GM21723 (cell line): Measurements from ENCODE around the gene EBF4.

Experiments
- ATAC-seq: cut with Tn5 transposase; IDR thresholded peaks from one replicate; pipeline ENCODE4 v1.9.1; 2021; ENCODE audit warnings: mild to moderate bottlenecking, moderate library complexity; ENCODE audit not compliant: unreplicated experiment

Gene EBF4, protein sequence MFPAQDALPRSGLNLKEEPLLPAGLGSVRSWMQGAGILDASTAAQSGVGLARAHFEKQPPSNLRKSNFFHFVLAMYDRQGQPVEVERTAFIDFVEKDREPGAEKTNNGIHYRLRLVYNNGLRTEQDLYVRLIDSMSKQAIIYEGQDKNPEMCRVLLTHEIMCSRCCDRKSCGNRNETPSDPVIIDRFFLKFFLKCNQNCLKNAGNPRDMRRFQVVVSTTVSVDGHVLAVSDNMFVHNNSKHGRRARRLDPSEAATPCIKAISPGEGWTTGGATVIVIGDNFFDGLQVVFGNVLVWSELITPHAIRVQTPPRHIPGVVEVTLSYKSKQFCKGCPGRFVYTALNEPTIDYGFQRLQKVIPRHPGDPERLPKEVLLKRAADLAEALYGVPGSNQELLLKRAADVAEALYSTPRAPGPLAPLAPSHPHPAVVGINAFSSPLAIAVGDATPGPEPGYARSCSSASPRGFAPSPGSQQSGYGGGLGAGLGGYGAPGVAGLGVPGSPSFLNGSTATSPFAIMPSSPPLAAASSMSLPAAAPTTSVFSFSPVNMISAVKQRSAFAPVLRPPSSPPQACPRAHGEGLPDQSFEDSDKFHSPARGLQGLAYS

DNA sequence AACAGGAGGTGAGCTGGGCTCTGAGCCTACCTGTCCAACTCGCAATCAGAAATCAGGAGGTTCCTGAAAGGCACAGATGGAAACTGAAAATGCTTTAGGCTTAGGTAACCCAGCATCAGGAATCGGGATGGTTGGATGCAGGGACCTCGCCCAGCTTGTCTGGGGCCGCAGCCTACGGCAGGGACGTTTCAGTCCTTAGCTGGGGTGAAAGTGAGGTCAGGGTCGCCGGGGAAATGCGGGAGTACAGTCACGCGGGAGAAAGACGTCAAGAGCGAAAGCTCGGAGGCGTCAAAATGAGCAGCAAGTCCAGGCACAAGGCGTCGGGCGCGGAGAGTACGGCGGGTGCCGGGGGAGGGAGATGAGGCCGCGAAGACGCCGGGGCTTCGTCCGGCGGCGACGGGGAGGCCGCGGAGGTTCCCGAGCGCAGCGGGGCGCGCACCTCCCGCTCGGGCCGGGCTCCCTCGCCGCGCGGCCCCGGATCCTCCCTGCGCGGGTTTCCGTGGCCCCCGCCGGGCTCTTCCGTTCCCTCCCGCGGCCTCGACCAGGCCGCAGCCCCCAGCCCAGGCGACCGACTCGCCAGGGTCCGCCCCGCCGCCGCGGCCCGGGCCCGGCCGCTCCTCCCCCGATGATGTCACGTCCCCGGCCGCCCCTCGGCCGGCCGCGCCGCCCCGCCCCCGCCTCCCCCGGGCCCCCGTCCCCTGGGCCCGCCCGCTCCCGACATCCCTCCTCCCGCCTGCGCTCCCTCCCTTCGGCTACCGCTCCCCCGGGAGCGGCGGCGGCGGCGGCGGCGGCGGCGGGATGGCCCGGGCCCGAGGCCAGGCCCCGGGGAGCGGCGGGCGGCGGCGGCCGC, at the start of gene EBF4:
TSS of gene EBF4 (plus strand) at position 745 of the 850 bp plus-strand sequence. CDS start 866 bp downstream, outside the sequence.
- no peak for ATAC-seq

DNA sequence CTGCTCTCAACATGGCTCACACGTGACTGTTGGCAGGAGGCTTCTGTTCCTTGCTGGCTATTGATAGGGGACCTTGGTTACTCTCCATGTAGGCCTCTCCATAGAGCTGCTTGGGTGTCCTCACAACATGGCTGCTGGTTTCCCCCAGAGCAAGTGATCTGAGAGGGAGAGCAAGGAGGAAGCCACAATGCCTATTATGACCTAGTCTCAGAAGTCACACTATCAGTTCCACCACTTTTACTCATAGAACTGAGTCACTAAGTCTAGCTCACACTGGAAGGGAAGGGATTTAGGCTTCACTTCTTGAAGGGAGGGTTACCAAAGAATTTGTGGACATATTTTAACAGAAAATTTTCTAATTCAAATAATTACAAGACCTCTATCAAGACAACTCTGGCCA, 48.9 kb upstream of the EBF4 start:
- ATAC-seq: no peak

DNA sequence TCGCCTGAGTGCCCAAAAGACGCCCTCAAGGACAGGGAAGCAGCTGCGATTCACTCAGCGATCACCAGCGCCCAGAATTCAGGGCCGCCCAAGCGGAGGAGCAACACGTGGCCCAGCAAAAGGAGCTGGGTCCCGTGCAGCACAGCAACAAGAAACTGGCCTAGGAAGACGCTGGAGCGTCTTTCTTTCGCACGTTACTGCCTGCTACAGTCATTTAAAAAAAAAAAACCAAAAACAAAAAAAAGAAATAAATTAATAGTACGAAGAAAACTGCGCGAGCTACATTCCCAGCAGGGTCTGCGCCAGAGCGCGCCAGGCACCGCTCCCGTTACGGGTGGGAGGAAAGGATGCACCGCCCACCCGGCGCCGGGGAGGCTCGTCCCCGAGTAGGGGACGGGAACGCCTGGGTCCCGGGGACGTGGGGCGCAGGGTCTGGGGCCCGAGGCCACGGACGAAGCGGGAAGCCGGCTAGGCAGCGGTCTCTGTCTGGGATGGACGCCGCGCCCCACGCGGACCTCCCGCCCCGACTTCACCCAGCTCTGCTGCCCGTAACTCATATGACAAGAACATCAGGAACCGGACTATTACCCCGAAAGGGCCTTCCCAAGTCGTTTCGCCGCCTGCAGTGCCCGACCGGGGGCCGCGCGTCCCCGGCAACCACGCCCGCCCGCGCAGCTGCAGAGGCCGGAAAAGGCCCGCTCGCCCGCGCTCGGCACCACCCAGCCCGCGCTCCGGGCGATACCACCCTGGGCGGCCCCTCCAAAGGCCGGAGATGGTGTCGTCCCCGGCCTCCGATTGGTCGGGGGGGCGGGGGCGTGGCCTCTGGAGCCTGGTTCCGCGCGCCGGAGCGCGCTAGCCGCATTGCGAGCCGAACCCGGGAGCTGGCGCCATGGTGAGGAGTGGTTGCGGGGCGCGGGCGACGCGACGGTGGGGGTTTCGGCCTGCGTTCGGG, 40.5 kb upstream of the EBF4 start, which contains the start of gene NOP56:
TSS of gene NOP56 (plus strand) at position 861 of the 952 bp plus-strand sequence. CDS start at position 890, 29 bp downstream.
- ATAC-seq: peak; percentile 88

DNA sequence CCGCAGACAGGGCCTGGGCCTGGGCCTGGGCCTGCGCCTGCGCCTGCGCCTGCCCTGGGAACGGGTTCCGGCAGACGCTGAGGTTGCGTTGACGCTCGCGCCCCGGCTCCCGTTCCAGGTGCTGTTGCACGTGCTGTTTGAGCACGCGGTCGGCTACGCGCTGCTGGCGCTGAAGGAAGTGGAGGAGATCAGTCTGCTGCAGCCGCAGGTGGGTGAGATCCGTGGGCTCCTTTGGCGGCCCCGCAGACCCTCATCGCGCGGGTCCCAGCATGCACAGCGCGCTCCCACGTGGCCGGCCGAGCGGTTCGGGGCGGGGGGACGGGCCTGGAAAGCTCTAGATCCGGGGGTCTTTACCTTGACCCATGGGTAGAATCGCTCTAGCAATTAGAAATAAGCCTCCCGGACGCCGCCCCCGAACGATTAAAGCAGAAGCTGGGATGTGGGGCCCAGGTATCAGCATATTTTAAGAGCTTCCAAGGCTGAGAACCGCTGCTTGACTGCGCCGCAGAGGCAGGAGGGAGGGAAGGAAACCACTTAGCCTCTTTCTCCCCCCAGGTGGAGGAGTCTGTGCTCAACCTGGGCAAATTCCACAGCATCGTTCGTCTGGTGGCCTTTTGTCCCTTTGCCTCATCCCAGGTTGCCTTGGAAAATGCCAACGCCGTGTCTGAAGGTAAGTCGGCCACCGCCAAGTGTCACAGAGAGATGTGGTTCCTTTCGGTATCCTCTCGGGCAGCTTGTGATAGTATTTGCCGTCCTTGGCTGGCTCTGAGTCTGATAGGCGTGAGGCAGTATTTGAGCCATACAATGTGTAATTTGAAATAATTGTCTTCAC, 39.6 kb upstream of the EBF4 start:
- peak; percentile 53 for ATAC-seq

DNA sequence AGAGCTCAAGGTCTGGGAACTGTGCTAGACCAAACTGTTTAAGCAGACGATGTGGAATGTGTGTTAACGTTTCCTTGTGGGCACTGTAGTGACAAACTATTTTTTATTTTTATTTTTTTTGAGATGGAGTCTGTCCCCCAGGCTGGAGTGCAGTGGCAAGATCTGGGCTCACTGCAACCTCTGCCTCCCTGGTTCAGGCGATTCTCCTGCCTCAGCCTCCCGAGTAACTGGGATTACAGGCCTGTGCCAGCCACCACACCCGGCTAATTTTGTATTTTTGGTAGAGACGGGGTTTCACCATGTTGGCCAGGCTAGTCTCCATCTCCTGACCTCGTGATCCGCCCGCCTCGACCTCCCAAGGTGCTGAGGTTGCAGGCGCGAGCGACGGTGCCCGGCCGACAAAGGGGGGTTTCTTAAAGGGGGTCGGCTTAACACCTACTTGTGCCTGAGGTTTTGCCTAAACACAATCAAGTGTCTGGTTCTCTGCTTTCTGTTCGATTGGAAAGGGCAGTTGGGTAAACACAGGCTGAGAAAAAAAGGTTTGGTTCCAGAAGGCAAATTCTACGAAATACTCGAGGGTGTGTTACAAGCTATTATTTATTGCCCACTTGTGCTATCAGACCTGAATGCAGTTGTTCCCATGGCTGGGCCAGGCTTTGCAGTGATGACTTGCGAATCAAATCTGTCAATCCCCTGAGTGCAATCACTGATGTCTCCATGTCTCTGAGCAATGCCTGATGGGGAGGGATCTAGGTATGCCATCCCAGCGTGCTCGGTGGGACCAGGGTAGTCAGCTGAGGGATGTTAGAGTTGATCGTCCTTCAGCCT, 38.8 kb upstream of the EBF4 start:
- ATAC-seq: no peak

DNA sequence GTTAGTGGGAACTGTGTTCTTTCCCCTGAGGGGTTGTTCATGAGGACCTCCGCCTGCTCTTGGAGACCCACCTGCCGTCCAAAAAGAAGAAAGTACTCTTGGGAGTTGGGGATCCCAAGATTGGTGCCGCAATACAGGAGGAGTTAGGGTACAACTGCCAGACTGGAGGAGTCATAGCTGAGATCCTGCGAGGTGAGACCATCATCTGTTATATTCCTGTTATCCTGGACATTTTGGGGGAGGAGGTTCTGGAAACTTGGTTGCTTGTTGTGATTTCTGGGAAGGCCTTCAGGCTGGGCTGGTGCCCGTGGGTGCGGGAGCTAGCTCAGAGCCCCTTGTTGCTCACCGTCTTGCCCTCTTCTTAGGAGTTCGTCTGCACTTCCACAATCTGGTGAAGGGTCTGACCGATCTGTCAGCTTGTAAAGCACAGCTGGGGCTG, 38.2 kb upstream of the EBF4 start:
- ATAC-seq: no peak

DNA sequence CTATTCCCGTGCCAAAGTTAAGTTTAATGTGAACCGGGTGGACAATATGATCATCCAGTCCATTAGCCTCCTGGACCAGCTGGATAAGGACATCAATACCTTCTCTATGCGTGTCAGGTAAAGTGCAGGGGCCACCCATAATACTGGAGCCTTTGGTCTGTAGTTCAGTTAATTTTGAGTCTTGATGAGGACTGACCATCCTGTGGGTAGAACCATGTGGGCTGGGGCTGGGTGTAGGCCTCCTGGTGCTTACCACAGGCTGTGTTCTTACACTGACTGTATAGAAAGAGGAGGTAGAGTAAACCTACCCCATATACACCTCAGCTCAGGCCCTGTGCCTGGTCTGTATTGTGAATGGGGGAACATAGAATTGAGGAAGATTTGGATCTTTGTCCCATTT, 37.7 kb upstream of the EBF4 start:
- ATAC-seq: no peak

DNA sequence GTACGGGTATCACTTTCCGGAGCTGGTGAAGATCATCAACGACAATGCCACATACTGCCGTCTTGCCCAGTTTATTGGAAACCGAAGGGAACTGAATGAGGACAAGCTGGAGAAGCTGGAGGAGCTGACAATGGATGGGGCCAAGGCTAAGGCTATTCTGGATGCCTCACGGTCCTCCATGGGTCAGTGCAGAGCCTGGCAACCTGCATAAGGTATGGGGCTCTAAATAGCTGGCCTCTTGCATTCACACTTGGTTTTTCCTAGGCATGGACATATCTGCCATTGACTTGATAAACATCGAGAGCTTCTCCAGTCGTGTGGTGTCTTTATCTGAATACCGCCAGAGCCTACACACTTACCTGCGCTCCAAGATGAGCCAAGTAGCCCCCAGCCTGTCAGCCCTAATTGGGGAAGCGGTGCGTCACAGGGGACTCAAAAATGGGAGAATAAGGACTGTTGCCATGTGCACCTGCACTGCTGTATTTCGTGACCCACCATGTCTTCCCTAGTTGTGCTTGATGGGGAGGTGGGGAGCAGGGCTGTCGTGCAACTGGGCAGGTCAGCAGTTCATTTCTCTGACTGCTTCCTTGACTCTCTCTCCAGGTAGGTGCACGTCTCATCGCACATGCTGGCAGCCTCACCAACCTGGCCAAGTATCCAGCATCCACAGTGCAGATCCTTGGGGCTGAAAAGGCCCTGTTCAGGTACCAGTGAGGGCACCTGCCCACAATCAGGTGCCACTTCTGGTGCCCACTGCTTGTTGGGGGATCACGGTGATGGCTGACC, 37.1 kb upstream of the EBF4 start:
- ATAC-seq: no peak

DNA sequence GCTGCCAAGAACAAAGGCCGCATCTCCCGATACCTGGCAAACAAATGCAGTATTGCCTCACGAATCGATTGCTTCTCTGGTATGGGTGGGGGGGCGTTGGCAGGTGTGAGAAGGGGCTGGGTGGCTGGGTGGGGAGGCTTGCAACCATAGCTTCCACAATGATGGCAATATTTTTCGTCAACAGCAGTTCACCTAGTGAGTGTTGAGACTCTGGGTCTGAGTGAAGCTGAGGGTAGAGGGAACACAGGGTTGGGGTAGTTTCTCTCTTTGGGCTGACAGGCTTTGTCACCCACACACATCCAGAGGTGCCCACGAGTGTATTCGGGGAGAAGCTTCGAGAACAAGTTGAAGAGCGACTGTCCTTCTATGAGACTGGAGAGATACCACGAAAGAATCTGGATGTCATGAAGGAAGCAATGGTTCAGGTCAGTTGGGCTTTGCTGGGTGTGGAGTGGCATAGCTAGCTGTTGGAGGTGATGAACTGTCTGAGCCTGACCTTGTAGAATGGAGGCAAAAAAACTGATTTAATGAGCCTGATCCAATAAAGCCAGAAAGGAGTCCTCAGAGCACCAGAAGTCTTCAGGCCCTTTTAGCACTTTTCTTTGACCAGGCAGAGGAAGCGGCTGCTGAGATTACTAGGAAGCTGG, 36.0 kb upstream of the EBF4 start:
- no peak for ATAC-seq

DNA sequence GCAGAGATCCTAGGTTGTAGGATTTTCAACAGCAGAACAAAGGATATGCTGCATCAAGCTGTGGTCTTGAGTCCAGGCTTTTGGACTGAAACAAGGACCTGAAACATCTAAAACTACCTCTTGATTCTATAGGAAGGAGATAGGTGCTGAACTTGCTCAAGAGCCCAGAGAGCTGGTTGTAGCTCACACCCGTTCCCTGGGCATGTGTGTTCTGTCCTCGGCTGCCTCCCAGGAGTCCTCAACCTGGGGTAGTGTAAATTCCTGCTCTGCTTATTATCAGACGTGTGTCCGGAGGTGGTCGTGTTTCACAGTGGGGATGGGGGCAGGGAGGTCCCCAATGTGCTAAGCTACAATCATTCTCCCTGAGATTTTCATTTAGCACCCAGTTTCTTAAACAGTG, 35.3 kb upstream of the EBF4 start:
- no peak for ATAC-seq

DNA sequence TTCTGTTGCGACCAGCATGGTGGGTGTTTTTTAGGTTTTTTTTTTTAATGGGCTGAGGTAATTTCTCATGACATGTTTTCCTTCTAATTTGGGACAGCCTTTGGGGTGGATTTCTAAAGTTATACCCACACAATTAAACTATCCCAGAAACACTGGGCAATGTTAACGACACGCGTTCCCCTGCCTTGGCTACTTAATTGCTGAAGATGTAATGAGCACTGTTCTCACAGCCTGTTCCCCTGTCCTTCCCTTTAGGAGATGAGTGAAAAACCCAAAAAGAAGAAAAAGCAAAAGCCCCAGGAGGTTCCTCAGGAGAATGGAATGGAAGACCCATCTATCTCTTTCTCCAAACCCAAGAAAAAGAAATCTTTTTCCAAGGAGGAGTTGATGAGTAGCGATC, 34.9 kb upstream of the EBF4 start:
- ATAC-seq: no peak

DNA sequence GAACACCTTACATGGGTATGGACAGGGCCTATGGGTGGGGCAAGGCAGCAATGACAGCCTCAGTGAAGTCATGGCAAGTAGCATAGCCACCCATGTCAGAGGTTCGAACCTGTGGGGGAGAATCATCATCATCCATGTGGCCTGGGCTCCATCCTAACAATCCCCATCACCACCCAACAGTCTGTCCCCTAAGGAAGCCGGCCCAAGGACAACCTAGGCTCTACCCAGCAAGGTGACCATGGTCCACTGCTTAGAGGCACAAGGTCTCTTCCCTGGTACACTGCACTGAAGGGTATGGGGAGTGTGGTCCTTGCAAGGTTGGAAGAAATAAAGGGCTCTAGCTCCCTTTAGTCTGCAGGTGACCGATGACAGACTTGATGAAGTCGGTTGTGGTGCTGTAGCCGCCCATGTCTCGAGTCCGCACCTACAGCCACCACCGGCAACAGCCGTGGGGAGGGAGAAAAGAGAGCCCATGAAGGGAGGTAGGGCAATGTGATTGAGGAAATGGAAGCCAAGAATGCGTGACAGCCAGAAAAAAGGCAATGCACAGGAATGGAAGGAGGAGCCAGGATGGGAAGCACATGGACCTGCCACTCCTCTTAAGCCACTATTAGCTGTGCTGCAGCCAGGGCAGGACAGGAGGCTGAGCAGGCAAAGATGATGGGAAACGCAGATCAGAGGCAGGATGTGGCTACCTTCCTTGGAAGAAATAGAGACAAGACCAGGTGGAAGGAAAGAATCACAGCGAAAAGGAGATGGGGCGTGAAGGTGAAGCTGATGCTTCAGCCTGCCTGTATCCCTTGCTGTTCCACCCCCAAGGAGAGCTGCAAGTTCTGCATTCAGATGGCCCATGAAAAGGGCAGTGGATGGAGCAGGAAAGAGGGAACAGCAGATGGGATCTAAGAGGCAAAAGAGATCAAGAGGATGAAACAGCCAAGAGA, 33.9 kb upstream of the EBF4 start:
- no peak for ATAC-seq

DNA sequence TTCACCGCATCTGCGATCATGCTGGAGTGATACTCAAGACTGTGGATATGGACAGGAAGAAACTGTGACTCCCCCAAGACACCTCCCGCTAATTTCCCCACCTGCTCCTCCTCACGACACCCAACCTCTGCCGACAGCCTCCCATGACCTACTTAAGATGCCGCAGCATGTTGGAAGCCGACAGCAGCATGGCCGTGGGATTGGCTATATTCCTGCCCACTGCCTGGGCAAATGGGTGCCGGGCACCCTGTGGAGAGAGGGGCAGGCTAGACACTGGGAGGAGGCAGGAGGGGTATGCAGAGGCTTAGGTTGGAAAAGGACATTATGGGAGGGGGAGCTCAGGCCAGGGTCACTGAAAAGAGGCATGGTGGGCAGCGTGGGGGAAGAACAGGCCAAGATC, 33.0 kb upstream of the EBF4 start:
- ATAC-seq: no peak

DNA sequence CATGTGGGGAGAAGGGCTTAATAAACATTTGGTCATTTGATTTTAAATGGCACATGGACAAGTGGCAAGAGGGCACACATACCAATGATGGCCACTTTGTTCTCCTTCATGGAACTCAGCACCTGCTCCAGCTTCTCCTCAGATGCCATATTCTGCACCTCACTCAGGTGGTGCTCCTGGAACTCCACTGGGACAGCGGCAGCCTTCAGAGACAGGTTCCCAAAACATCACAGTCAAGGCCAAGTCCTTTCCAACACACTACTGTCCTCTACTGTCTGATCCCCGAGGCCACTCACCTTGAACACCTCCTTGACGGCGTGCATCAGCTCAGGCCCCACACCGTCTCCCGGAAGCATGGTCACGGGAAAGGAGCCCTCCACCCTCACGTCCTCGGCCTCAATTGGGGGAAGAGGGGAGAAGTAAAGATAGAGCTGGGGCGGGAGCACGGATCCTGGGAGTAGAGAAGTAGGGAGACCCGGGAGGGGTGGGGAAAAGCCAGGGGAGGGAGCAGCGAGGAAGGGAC, 29.2 kb upstream of the EBF4 start:
- ATAC-seq: no peak

DNA sequence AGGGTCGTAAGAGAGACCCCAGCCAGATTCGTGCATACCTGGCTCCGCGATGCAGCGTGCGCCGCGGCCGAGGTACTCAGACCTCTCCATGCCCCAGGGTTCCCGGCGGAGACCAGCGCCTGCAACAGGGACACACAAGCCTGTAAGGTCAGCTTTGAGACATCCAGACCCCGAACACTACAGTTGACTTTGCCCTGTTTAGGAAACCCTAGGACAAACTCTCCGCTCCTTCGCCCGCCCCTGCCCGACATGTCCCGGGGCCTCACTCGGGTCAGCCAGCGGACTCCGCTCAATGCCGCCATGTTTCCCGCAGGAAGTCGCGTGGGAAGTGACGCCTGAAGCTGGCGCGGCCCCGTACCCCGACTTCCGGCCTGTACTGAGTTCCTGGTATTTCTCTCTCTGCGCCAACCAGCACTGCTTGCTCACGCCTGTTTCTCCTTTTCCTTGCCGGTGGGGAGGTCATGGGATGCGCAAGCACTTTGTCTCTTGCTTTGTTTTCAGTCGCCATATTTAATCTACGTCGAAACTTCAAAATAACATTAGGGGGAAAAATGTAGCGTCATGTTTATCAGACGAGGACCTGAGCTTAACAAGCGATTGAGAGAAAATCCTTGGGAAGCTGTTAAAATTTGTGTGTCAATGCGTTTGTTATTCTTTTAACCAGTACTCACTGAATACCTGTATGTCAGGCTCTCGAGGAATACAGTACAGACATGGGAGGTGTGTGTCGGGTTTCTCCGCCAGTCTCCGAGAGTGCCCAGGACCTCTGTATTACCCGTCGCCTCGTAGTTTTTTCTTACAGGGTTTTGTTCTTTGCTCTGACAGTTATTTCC, 28.5 kb upstream of the EBF4 start, which contains the start of gene IDH3B:
TSS of gene IDH3B (minus strand) at position 330 of the 833 bp plus-strand sequence. CDS start at position 302, 28 bp downstream.
- ATAC-seq: peak; percentile 82
